PC-3 (cell line): ENCODE measurements around the gene KCNIP2. TPM values are rescaled to one million over a fixed set of nuclear protein-coding genes. Genes with fewer than 3 reads are reported as not detected.

Experiments used
- ATAC-seq: fragments of 200-7000 bp; cut with Tn5 transposase; 2 replicates; pipeline ENCODE4 v1.9.1; 2020; ENCODE audit warnings: mild to moderate bottlenecking, moderate library complexity
- BruUV-seq: library from RNA; stranded (reverse); fragments of 400-500 nt; replicated peaks from 2 replicates; lab custom pipeline; 2021; lab: Mats Ljungman, UMichigan
- CTCF ChIA-PET: fragments of 300-600 bp; sonication (Branson Sonifier 250); formaldehyde crosslinking; loops from one replicate; lab custom pipeline; 2022; ENCODE audit warnings: antibody characterized with exemption; lab: Charles Lee
- POLR2A ChIA-PET: fragments of 300-600 bp; sonication (Branson Sonifier 250); formaldehyde crosslinking; loops from one replicate; lab custom pipeline; 2022; ENCODE audit warnings: antibody characterized with exemption; ENCODE audit not compliant: unreplicated experiment; lab: Charles Lee
- DNase-seq: peaks from one replicate; pipeline ENCODE4 v3.0.0-alpha.2; 2015
- H2AFZ ChIP-seq: fragments of 300-600 bp; sonication (generic); 2 replicates; pipeline ENCODE4 v1.6.0; 2016; ENCODE audit warnings: antibody characterized with exemption, low read length
- H3F3A ChIP-seq: fragments of 300-600 bp; sonication (generic); one replicate; pipeline ENCODE4 v1.6.0; 2017; ENCODE audit warnings: antibody characterized with exemption, low read length, control low read depth, mild to moderate bottlenecking; ENCODE audit not compliant: unreplicated experiment
- H3K27ac ChIP-seq: fragments of 300-600 bp; sonication (generic); 2 replicates; pipeline ENCODE4 v1.5.1; 2016; ENCODE audit warnings: mild to moderate bottlenecking, low read length
- H3K27me3 ChIP-seq: fragments of 300-600 bp; sonication (generic); 2 replicates; pipeline ENCODE4 v1.6.1; 2016; ENCODE audit warnings: low read length, mixed read lengths
- H3K36me3 ChIP-seq: fragments of 300-600 bp; sonication (generic); 2 replicates; pipeline ENCODE4 v1.6.1; 2016; ENCODE audit warnings: low read depth, mixed run types, low read length, mixed read lengths
- H3K4me1 ChIP-seq: fragments of 300-600 bp; sonication (generic); 2 replicates; pipeline ENCODE4 v1.5.1; 2016; ENCODE audit warnings: low read length; ENCODE audit not compliant: insufficient read depth
- H3K4me2 ChIP-seq: fragments of 300-600 bp; sonication (generic); 2 replicates; pipeline ENCODE4 v1.6.0; 2016; ENCODE audit warnings: low read length
- H3K4me3 ChIP-seq: fragments of 300-600 bp; sonication (generic); 2 replicates; pipeline ENCODE4 v1.5.1; 2016; ENCODE audit warnings: mild to moderate bottlenecking, low read length, mixed read lengths
- H3K79me2 ChIP-seq: fragments of 300-600 bp; sonication (generic); 2 replicates; pipeline ENCODE4 v1.6.1; 2017; ENCODE audit warnings: low read length, mixed read lengths
- H3K9ac ChIP-seq: fragments of 300-600 bp; sonication (generic); 2 replicates; pipeline ENCODE4 v1.6.0; 2016; ENCODE audit warnings: mild to moderate bottlenecking, low read length
- H3K9me2 ChIP-seq: fragments of 300-600 bp; sonication (generic); replicated peaks from 2 replicates; pipeline ENCODE4 v1.6.1; 2016; ENCODE audit warnings: mixed run types, low read length, mixed read lengths
- H3K9me3 ChIP-seq: fragments of 300-600 bp; sonication (generic); 2 replicates; pipeline ENCODE4 v1.6.1; 2016; ENCODE audit warnings: low read length, mixed read lengths
- H4K20me1 ChIP-seq: fragments of 300-600 bp; sonication (generic); 2 replicates; pipeline ENCODE4 v1.6.1; 2016; ENCODE audit warnings: low read length, mixed read lengths
- CTCF ChIP-seq: fragments of 300-600 bp; sonication (generic); conservative IDR thresholded peaks from 2 replicates; pipeline ENCODE4 v1.5.1; 2017; ENCODE audit warnings: antibody characterized with exemption, low read depth, mild to moderate bottlenecking, low read length
- EZH2 ChIP-seq: fragments of 300-600 bp; sonication (generic); IDR thresholded peaks from one replicate; pipeline ENCODE4 v1.6.1; 2017; ENCODE audit warnings: antibody characterized with exemption, mild to moderate bottlenecking, low read length; ENCODE audit not compliant: unreplicated experiment
- EZH2phosphoT487 ChIP-seq: fragments of 300-600 bp; sonication (generic); IDR thresholded peaks from 2 replicates; pipeline ENCODE4 v1.6.1; 2018; ENCODE audit warnings: mild to moderate bottlenecking, antibody characterized with exemption, low read length, borderline replicate concordance
- intact Hi-C: fragments of 100-400 bp; cut with micrococcal nuclease; formaldehyde crosslinking; loops from 2 replicates; pipeline ENCODE4 v1.9.0; 2023
- total RNA-seq: library from RNA; depleted of rRNA; stranded (reverse); fragments of >200 nt; gene quantifications from 2 replicates; pipeline ENCODE4 v1.2.3, GENCODE V29; 2014

Gene KCNIP2
- total RNA-seq, 1 experiment from 2014 or later, result 1.5 TPM

- Histone ChIP-seq H3K4me2 (no peak overlapping the region), H3K9me2 (no peaks in the 10 kb centered on the region), H3F3A (no peaks in the 10 kb centered on the region), H3K27ac (no peak overlapping the region), H4K20me1 (no peaks in the 10 kb centered on the region), H3K9me3 (no peaks in the 10 kb centered on the region), H3K79me2 (no peaks in the 10 kb centered on the region), H2AFZ (no peak overlapping the region), H3K9ac (no peak overlapping the region), H3K27me3 (no peaks in the 10 kb centered on the region), H3K4me1 (peaks cover 25% of the 10 kb centered on the region), H3K4me3 (no peak overlapping the region), H3K36me3 (no peaks in the 10 kb centered on the region)
- BruUV-seq, result no TSS peak
- CTCF ChIA-PET, result no interaction called here
- DNase-seq, result no peak
- no peak for TF ChIP-seq EZH2phosphoT487
- no peak for TF ChIP-seq CTCF
- no peak for TF ChIP-seq EZH2
- no peak for ATAC-seq
- POLR2A ChIA-PET, result no interaction called here
- intact Hi-C loops, result no loop called here
Measured at GRCh38 chr10:101845893-101846292, 2.3 kb upstream of the KCNIP2 start.

- Histone ChIP-seq H3K4me3 (no peak overlapping the region), H4K20me1 (no peaks in the 10 kb centered on the region), H3K9me3 (no peaks in the 10 kb centered on the region), H3K36me3 (no peaks in the 10 kb centered on the region), H3K4me2 (no peak overlapping the region), H3K27me3 (no peaks in the 10 kb centered on the region), H2AFZ (no peak overlapping the region), H3F3A (no peaks in the 10 kb centered on the region), H3K9ac (no peak overlapping the region), H3K4me1 (peaks cover 7% of the 10 kb centered on the region; the same call in 1 of the 2 replicates), H3K9me2 (no peaks in the 10 kb centered on the region), H3K79me2 (no peaks in the 10 kb centered on the region), H3K27ac (no peak overlapping the region)
- POLR2A ChIA-PET, result interaction anchor here (0.7 kb wide), 1 partner anchor 100 kb away, joined by 3 read pairs; no protein-coding TSS in a partner anchor
- BruUV-seq, result no TSS peak
- CTCF ChIA-PET, result interaction anchor here (0.6 to 2.6 kb wide), 9 partner anchors 38 to 231 kb away, joined by 3 to 36 read pairs (median 5); no protein-coding TSS in a partner anchor
- intact Hi-C loops, result loop anchor here (2.0 kb wide), 1 partner anchor 47 kb away; no protein-coding TSS in a partner anchor
- ATAC-seq, result no peak
- no peak for DNase-seq
- no peak for TF ChIP-seq EZH2phosphoT487
- TF ChIP-seq EZH2, result no peak
- no peak for TF ChIP-seq CTCF
Measured at GRCh38 chr10:101841826-101842225, 1.8 kb downstream of the KCNIP2 start.

GRCh38 chr10:101840741-101841453, 2.7 kb downstream of the KCNIP2 start:
- Histone ChIP-seq H3K36me3 (no peaks in the 10 kb centered on the region), H3K9me3 (no peaks in the 10 kb centered on the region), H3K9ac (no peak overlapping the region), H3K4me1 (peaks cover 7% of the 10 kb centered on the region; the same call in 1 of the 2 replicates), H3K4me3 (peak overlapping the region; percentile 65), H2AFZ (peak overlapping the region; percentile 35), H3F3A (no peaks in the 10 kb centered on the region), H3K79me2 (no peaks in the 10 kb centered on the region), H3K4me2 (peak overlapping the region; percentile 88), H3K9me2 (no peaks in the 10 kb centered on the region), H4K20me1 (no peaks in the 10 kb centered on the region), H3K27me3 (no peaks in the 10 kb centered on the region), H3K27ac (no peak overlapping the region)
- ChIA-PET CTCF (interaction anchor here (0.5 to 2.6 kb wide), 16 partner anchors 23 to 1780 kb away, joined by 3 to 36 read pairs (median 4); partner anchors contain the start of genes ACTR1A and OGA), POLR2A (interaction anchor here (0.7 kb wide), 1 partner anchor 101 kb away, joined by 3 read pairs; no protein-coding TSS in a partner anchor)
- TF ChIP-seq EZH2phosphoT487 (no peak), EZH2 (no peak), CTCF (peak; percentile 92)
- no TSS peak for BruUV-seq
- peak; percentile 88 for ATAC-seq
- intact Hi-C loops, result loop anchor here (1.0 to 2.0 kb wide), 3 partner anchors 38 to 169 kb away; no protein-coding TSS in a partner anchor
- peak; percentile 85 for DNase-seq
